Stomach (tissue), 4 donors: Measurements from ENCODE around the gene GNAS.

Source experiments
- CTCF ChIP-seq, 7 experiments: fragments of 450-650 bp in 4 of 7; fragments of 200-600 bp in 3 of 7; sonication (generic) in 3 of 7; IDR thresholded peaks; one replicate each; pipeline ENCODE4 v1.5.1; 2016 to 2019; ENCODE audit warnings: antibody characterized with exemption in 7 of 7, control low read depth in 2 of 7, mild to moderate bottlenecking in 1 of 7
- EP300 ChIP-seq: sonication (generic); formaldehyde crosslinking; IDR thresholded peaks from one replicate; pipeline ENCODE4 v1.6.1; 2017; ENCODE audit warnings: antibody characterized with exemption
- POLR2A ChIP-seq, 4 donors: fragments of 450-650 bp; IDR thresholded peaks; one replicate each; pipeline ENCODE4 v1.6.1; 2016; ENCODE audit warnings: antibody characterized with exemption in 4 of 4, control low read depth in 2 of 4, mild to moderate bottlenecking in 1 of 4, moderate library complexity in 1 of 4
- POLR2AphosphoS5 ChIP-seq, 3 donors: sonication (generic); formaldehyde crosslinking; IDR thresholded peaks; one replicate each; pipeline ENCODE4 v1.6.1; 2016; ENCODE audit warnings: antibody characterized with exemption in 3 of 3

- TF ChIP-seq CTCF (IDR thresholded peaks at IDR 0.05) (no peak), EP300 (no peak), POLR2A (IDR thresholded peaks at IDR 0.05) (no peak), POLR2AphosphoS5 (IDR thresholded peaks at IDR 0.05) (peak; percentile 33 to 65 (median 42))
These were observed 55.0 kb downstream of the GNAS start for GRCh38 chr20:58907320-58908137.
